IMR-90 (cell line): Measurements from ENCODE around the gene SERPINA1. TPM values are rescaled to one million over a fixed set of nuclear protein-coding genes. Genes with fewer than 3 reads are reported as not detected.
"Not testable (repeated sequence)": the region's sequence is repeated elsewhere in the genome, so short reads cannot be mapped to it uniquely, and the experiment has no call there.

Source experiments
- ATAC-seq: fragments of 200-7000 bp; cut with Tn5 transposase; 2 replicates; pipeline ENCODE4 v1.9.1; 2020; ENCODE audit warnings: low read depth, mild to moderate bottlenecking, moderate library complexity
- BruUV-seq: library from RNA; stranded (reverse); fragments of 400-500 nt; replicated peaks from 2 replicates; lab custom pipeline; 2021; lab: Mats Ljungman, UMichigan
- CTCF ChIA-PET: fragments of 300-600 bp; formaldehyde crosslinking; extraction: SDS; loops from one replicate; lab custom pipeline; 2021; ENCODE audit warnings: antibody characterized with exemption; lab: Yijun Ruan, JAX
- POLR2A ChIA-PET: fragments of 300-600 bp; sonication (Branson Sonifier 250); formaldehyde crosslinking; loops from one replicate; lab custom pipeline; 2022; ENCODE audit warnings: antibody characterized with exemption; ENCODE audit not compliant: unreplicated experiment; lab: Charles Lee
- DNase-seq: peaks from one replicate; pipeline ENCODE4 v3.0.0; 2013
- H2AFZ ChIP-seq: replicated peaks from 2 replicates; pipeline ENCODE3; 2013; ENCODE audit warnings: low read length, mild to moderate bottlenecking; ENCODE audit not compliant: poor library complexity
- H2AK5ac ChIP-seq: 2 replicates; pipeline ENCODE4 v1.6.1; 2013; ENCODE audit warnings: low read depth, low read length, inconsistent platforms
- H2AK9ac ChIP-seq: replicated peaks from 2 replicates; pipeline ENCODE3; 2013; ENCODE audit warnings: mild to moderate bottlenecking, low read depth, low read length, moderate library complexity; ENCODE audit not compliant: poor library complexity
- H2BK120ac ChIP-seq: 2 replicates; pipeline ENCODE4 v1.6.1; 2013; ENCODE audit warnings: low read depth, low read length, inconsistent platforms
- H2BK15ac ChIP-seq: 3 replicates; pipeline ENCODE4 v1.6.1; 2013; ENCODE audit warnings: low read depth, low read length, inconsistent platforms
- H2BK20ac ChIP-seq: 2 replicates; pipeline ENCODE4 v1.6.1; 2013; ENCODE audit warnings: low read depth, mild to moderate bottlenecking, inconsistent platforms, low read length, moderate library complexity
- H2BK5ac ChIP-seq: 2 replicates; pipeline ENCODE4 v1.6.1; 2013; ENCODE audit warnings: mild to moderate bottlenecking, low read depth, low read length, inconsistent platforms; ENCODE audit not compliant: poor library complexity, severe bottlenecking
- H3K14ac ChIP-seq: replicated peaks from 2 replicates; pipeline ENCODE4 v1.6.1; 2013; ENCODE audit warnings: low read depth, low read length, inconsistent platforms
- H3K18ac ChIP-seq: 2 replicates; pipeline ENCODE4 v1.6.1; 2013; ENCODE audit warnings: low read depth, low read length, control low read depth
- H3K23ac ChIP-seq: 2 replicates; pipeline ENCODE4 v1.6.1; 2013; ENCODE audit warnings: low read depth, low read length, inconsistent platforms
- H3K27ac ChIP-seq: 2 replicates; pipeline ENCODE4 v1.5.1; 2013; ENCODE audit warnings: mild to moderate bottlenecking, control low read depth, low read length; ENCODE audit not compliant: insufficient read depth
- H3K27me3 ChIP-seq: 2 replicates; pipeline ENCODE4 v1.6.1; 2013; ENCODE audit warnings: low read length; ENCODE audit not compliant: control insufficient read depth, insufficient read depth
- H3K36me3 ChIP-seq: 2 replicates; pipeline ENCODE4 v1.6.1; 2013; ENCODE audit warnings: low read length, mixed read lengths; ENCODE audit not compliant: control insufficient read depth, insufficient read depth
- H3K4ac ChIP-seq: 2 replicates; pipeline ENCODE4 v1.6.1; 2013; ENCODE audit warnings: low read depth, low read length, inconsistent platforms
- H3K4me1 ChIP-seq: 2 replicates; pipeline ENCODE4 v1.6.1; 2013; ENCODE audit warnings: low read length, mixed read lengths; ENCODE audit not compliant: control insufficient read depth, insufficient read depth
- H3K4me2 ChIP-seq: 2 replicates; pipeline ENCODE4 v1.6.1; 2013; ENCODE audit warnings: low read depth, mild to moderate bottlenecking, control low read depth, low read length, moderate library complexity
- H3K4me3 ChIP-seq: 2 replicates; pipeline ENCODE4 v1.5.1; 2013; ENCODE audit warnings: low read depth, mild to moderate bottlenecking, control low read depth, low read length, moderate library complexity; ENCODE audit not compliant: insufficient read depth
- H3K56ac ChIP-seq: 2 replicates; pipeline ENCODE4 v1.6.1; 2013; ENCODE audit warnings: low read length, inconsistent platforms; ENCODE audit not compliant: insufficient read depth; ENCODE audit errors: extremely low read depth
- H3K79me1 ChIP-seq, 2 experiments: 2 replicates each; pipeline ENCODE4 v1.6.1; 2013; ENCODE audit warnings: low read length in 2 of 2, inconsistent platforms in 1 of 2, low read depth in 1 of 2
- H3K9ac ChIP-seq: 2 replicates; pipeline ENCODE4 v1.6.1; 2013; ENCODE audit warnings: low read depth, low read length, control low read depth
- H3K9me1 ChIP-seq: 2 replicates; pipeline ENCODE4 v1.6.1; 2013; ENCODE audit warnings: low read length, inconsistent platforms; ENCODE audit not compliant: insufficient read depth
- H3K9me3 ChIP-seq: 2 replicates; pipeline ENCODE4 v1.6.1; 2013; ENCODE audit warnings: low read length; ENCODE audit not compliant: control insufficient read depth, insufficient read depth
- H4K20me1 ChIP-seq: 2 replicates; pipeline ENCODE4 v1.6.1; 2013; ENCODE audit warnings: low read length, inconsistent platforms; ENCODE audit not compliant: insufficient read depth
- H4K5ac ChIP-seq: 2 replicates; pipeline ENCODE4 v1.6.1; 2013; ENCODE audit warnings: mild to moderate bottlenecking, low read depth, low read length, control low read depth
- H4K8ac ChIP-seq, 2 experiments: 2 replicates each; pipeline ENCODE4 v1.6.1; 2013; ENCODE audit warnings: low read depth in 2 of 2, low read length in 2 of 2, control low read depth in 1 of 2, inconsistent platforms in 1 of 2
- H4K91ac ChIP-seq: 2 replicates; pipeline ENCODE4 v1.6.1; 2013; ENCODE audit warnings: low read depth, low read length, inconsistent platforms; ENCODE audit not compliant: insufficient read depth
- WGBS, 2 experiments: methylation state at CpG; one replicate each; pipeline versions ENCODE4 v1.1.5 to v1.1.7; 2013; ENCODE audit warnings: missing lambda C conversion rate in 2 of 2; ENCODE audit not compliant: insufficient read length in 1 of 2; ENCODE audit errors: extremely low coverage in 2 of 2; 5-methylcytosine and 5-hydroxymethylcytosine counted together
- dilution Hi-C: fragments of 300-500 bp; cut with HindIII; formaldehyde crosslinking; loops from one replicate; pipeline ENCODE4 v1.14.3; 2018; ENCODE audit warnings: low sequenced_read_pairs; ENCODE audit not compliant: unreplicated experiment
- in situ Hi-C: fragments of 300-500 bp; cut with MboI; formaldehyde crosslinking; loops from 3 replicates; pipeline ENCODE4 v1.14.3; 2019; ENCODE audit warnings: low sequenced_read_pairs, inconsistent platforms, mixed read lengths
- intact Hi-C: fragments of 100-400 bp; cut with micrococcal nuclease; formaldehyde crosslinking; loops from 2 replicates; pipeline ENCODE4 v1.10.0; 2022
- polyA plus RNA-seq, 3 experiments: library from polyadenylated mRNA; depleted of rRNA; stranded (reverse); fragments of >200 nt; gene quantifications; 2 replicates each; pipeline ENCODE4 v1.2.3, GENCODE V29; 2012; ENCODE audit warnings: low replicate concordance in 1 of 3
- total RNA-seq: library from RNA; depleted of rRNA; stranded (reverse); fragments of >200 nt; gene quantifications from 2 replicates; pipeline ENCODE4 v1.2.3, GENCODE V29; 2012

SERPINA1 gene
- total and polyA plus RNA-seq, 2 of the 4 experiments (the other 2 are of a cell fraction) = 0.54 to 1.2 TPM

- H3K4me1 ChIP-seq, H2AK9ac ChIP-seq, H2BK120ac ChIP-seq, H3K23ac ChIP-seq, H3K27ac ChIP-seq, intact Hi-C loops, DNase-seq, H3K27me3 ChIP-seq, BruUV-seq, H2BK15ac ChIP-seq, H3K14ac ChIP-seq, H2BK20ac ChIP-seq, H3K9me3 ChIP-seq, H3K4me2 ChIP-seq, H2AFZ ChIP-seq, CTCF ChIA-PET, H4K91ac ChIP-seq, dilution Hi-C loops, H3K4me3 ChIP-seq, H3K9ac ChIP-seq, H3K36me3 ChIP-seq, H3K56ac ChIP-seq, H4K8ac ChIP-seq, H3K9me1 ChIP-seq, H4K5ac ChIP-seq, POLR2A ChIA-PET, H3K18ac ChIP-seq, H3K79me1 ChIP-seq, in situ Hi-C loops, H2BK5ac ChIP-seq, H2AK5ac ChIP-seq, H4K20me1 ChIP-seq, ATAC-seq, H3K4ac ChIP-seq: not testable (repeated sequence)
- no CpG with 5 or more reads among the region's 3 CpGs for WGBS, 2 experiments
These were observed 29.2 kb upstream of the SERPINA1 start for GRCh38 chr14:94417497-94418205.
